ENCODE results near the gene SLC9A9. TPM values are rescaled to one million over a fixed set of nuclear protein-coding genes. Genes with fewer than 3 reads are reported as not detected.

SLC9A9 gene
- total RNA-seq, 3 donors from 2014 or later = 6.2 to 17.3 (median 7.8) TPM

DNA sequence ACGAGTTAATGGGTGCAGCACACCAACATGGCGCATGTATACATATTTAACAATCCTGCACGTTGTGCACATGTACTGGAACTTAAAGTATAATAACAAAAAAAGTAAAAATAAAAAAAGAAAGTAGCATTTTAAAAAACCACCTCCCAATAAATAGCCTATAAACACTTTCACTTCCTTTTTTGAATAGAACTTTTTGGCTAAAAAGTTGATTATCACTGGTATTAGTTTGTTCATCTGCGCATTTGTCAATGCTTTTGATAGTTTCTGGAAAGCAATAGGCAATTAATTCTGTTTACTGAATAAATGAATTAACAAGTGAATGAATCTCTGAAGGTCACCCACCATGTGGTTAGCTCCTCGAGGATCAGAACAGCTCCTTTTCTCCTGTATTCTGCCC is 179.9 kb downstream of the SLC9A9 start:
- Histone ChIP-seq H3K4me3 (no peak overlapping the region), H3K27ac (no peak overlapping the region), H3K27me3 (no peaks in the 10 kb centered on the region), H3K36me3 (no peaks in the 10 kb centered on the region), H3K9me3 (no peaks in the 10 kb centered on the region), H3K4me1 (no peaks in the 10 kb centered on the region)
- no peak for DNase-seq (ENCODE audit: low spot score in 2 of 2)
- intact Hi-C loops (cut with DNase I; ENCODE audit: low total_unique reads) = no loop called here
- TF ChIP-seq POLR2A (IDR thresholded peaks at IDR 0.05) (no peak), POLR2AphosphoS5 (IDR thresholded peaks at IDR 0.05) (no peak)
- TF ChIP-seq, protein P1, sequence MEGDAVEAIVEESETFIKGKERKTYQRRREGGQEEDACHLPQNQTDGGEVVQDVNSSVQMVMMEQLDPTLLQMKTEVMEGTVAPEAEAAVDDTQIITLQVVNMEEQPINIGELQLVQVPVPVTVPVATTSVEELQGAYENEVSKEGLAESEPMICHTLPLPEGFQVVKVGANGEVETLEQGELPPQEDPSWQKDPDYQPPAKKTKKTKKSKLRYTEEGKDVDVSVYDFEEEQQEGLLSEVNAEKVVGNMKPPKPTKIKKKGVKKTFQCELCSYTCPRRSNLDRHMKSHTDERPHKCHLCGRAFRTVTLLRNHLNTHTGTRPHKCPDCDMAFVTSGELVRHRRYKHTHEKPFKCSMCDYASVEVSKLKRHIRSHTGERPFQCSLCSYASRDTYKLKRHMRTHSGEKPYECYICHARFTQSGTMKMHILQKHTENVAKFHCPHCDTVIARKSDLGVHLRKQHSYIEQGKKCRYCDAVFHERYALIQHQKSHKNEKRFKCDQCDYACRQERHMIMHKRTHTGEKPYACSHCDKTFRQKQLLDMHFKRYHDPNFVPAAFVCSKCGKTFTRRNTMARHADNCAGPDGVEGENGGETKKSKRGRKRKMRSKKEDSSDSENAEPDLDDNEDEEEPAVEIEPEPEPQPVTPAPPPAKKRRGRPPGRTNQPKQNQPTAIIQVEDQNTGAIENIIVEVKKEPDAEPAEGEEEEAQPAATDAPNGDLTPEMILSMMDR (IDR thresholded peaks at IDR 0.05) = no peak

DNA sequence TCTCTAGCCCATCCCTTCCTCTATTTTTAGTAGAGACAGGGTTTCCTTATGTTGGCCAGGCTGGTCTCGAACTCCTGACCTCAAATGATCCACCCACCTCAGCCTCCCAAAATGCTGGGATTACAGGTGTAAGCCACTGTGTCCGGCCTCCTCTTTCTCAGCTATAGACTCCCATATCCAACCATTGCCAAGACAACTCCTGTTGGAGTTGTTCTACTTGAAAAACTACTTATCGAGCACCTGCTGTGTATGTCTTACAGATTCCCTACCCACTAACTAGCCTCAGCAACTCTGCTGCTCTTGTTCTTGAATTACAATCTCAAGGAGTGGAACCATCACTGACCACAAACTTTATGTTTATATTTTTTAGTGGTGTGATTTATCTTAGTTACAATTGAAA is 186.6 kb downstream of the SLC9A9 start:
- TF ChIP-seq POLR2AphosphoS5 (IDR thresholded peaks at IDR 0.05) (no peak), POLR2A (IDR thresholded peaks at IDR 0.05) (no peak)
- TF ChIP-seq, protein P1 (IDR thresholded peaks at IDR 0.05) = no peak
- intact Hi-C loops (cut with DNase I; ENCODE audit: low total_unique reads) = no loop called here

DNA sequence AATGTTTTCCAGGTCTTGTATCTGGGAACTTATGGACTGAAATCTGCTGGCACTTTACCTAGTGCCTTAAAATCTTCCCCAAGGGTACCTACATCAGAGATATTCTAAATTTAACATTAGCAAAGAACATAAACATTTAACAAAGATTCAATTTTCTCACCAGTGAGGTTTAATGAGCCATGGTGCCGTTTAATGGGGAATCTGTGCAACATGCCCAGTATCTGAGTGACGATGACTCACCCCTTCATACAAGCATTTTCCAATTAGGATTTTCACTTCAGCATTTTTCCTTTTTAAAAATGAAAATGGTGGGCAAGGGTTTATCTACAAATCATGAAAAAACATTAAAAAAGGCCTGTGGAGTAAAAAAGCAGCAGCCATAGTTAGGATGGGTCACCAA is 189.4 kb downstream of the SLC9A9 start:
- H3K4me3 ChIP-seq = no peak overlapping the region
- intact Hi-C loops (cut with DNase I; ENCODE audit: low total_unique reads) = no loop called here
- DNase-seq (ENCODE audit: low spot score in 2 of 2) = no peak
- H3K36me3 ChIP-seq = no peaks in the 10 kb centered on the region
- TF ChIP-seq, protein P1 (IDR thresholded peaks at IDR 0.05) = no peak
- TF ChIP-seq POLR2AphosphoS5 (IDR thresholded peaks at IDR 0.05) (no peak), POLR2A (IDR thresholded peaks at IDR 0.05) (no peak)
- no peaks in the 10 kb centered on the region for H3K9me3 ChIP-seq
- no peaks in the 10 kb centered on the region for H3K27me3 ChIP-seq
- H3K4me1 ChIP-seq = no peaks in the 10 kb centered on the region
- no peak overlapping the region for H3K27ac ChIP-seq

More for the DNA sequence above, 186.6 kb downstream of the SLC9A9 start:
- Histone ChIP-seq H3K27me3 (no peaks in the 10 kb centered on the region), H3K36me3 (no peaks in the 10 kb centered on the region), H3K27ac (no peak overlapping the region), H3K9me3 (no peaks in the 10 kb centered on the region), H3K4me1 (no peaks in the 10 kb centered on the region), H3K4me3 (no peak overlapping the region)
- DNase-seq (ENCODE audit: low spot score in 2 of 2) = no peak

DNA sequence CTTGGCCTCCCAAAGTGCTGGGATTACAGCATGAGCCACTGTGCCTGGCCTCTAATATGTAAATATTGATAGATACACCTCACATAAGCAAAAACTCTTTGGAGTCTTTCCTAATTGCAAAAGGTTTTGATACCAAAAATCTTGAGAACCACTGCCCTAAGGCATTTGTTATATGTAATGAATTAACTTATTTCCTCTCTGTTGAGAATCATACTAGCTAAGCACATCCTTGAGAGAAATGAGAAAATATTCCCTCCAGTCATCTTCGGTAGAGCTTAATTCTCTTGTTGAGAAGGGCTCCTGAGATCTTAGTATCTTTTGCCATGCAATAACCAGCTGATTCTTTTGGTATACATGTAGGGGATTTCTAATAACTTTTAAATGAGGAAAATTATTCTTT is 190.2 kb downstream of the SLC9A9 start:
- DNase-seq (ENCODE audit: low spot score in 2 of 2) = no peak
- Histone ChIP-seq H3K4me1 (no peaks in the 10 kb centered on the region), H3K27ac (no peak overlapping the region), H3K27me3 (no peaks in the 10 kb centered on the region), H3K4me3 (no peak overlapping the region), H3K36me3 (no peaks in the 10 kb centered on the region), H3K9me3 (no peaks in the 10 kb centered on the region)
- TF ChIP-seq, protein P1 (IDR thresholded peaks at IDR 0.05) = no peak
- TF ChIP-seq POLR2A (IDR thresholded peaks at IDR 0.05) (no peak), POLR2AphosphoS5 (IDR thresholded peaks at IDR 0.05) (no peak)
- intact Hi-C loops (cut with DNase I; ENCODE audit: low total_unique reads) = no loop called here

DNA sequence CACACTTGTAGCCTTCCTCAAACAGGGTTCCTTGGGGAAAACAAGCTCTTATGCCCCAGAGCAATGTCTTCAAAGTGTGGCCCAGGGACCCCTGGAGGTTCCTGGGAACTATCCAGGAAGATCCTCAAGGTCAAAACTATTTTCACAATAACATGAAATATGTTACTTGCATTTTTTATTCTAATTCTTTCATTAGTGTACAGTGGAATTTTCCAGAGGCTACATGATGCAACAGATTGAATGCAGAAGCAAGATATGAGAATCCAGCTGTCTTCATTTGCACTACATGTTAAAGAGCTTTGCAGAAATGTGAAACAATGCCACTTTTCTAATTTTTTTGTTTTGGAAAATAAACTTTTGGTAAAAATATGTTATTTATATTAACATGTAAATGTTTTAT is 190.9 kb downstream of the SLC9A9 start:
- Histone ChIP-seq H3K9me3 (no peaks in the 10 kb centered on the region), H3K4me3 (no peak overlapping the region), H3K27me3 (no peaks in the 10 kb centered on the region), H3K4me1 (no peaks in the 10 kb centered on the region), H3K27ac (no peak overlapping the region), H3K36me3 (no peaks in the 10 kb centered on the region)
- intact Hi-C loops (cut with DNase I; ENCODE audit: low total_unique reads) = no loop called here
- TF ChIP-seq, protein P1 (IDR thresholded peaks at IDR 0.05) = no peak
- TF ChIP-seq POLR2AphosphoS5 (IDR thresholded peaks at IDR 0.05) = no peak
- no peak for TF ChIP-seq POLR2A (IDR thresholded peaks at IDR 0.05)
- DNase-seq (ENCODE audit: low spot score in 2 of 2) = no peak

Measured in breast epithelium (tissue), 4 donors.